CD14-positive monocyte (primary cell): ENCODE results near the gene NCR3LG1. TPM values are rescaled to one million over a fixed set of nuclear protein-coding genes. Genes with fewer than 3 reads are reported as not detected.

Experiments
- DNase-seq, 3 donors: peaks; one replicate each; pipeline ENCODE4 v3.0.0-alpha.2; 2011 to 2022
- H2AFZ ChIP-seq: 2 replicates; pipeline ENCODE4 v1.6.0; 2012; ENCODE audit warnings: mild to moderate bottlenecking, low read depth, low read length, inconsistent platforms; ENCODE audit not compliant: insufficient read depth, poor library complexity, severe bottlenecking
- H3K27ac ChIP-seq, 2 donors: 1 replicate in 1 of 2; 2 replicates in 1 of 2; pipeline ENCODE4 v1.5.1; 2012 to 2013; ENCODE audit warnings: low read length in 2 of 2, control low read depth in 1 of 2, inconsistent platforms in 1 of 2, low read depth in 1 of 2, mild to moderate bottlenecking in 1 of 2
- H3K27me3 ChIP-seq, 2 donors: one replicate each; pipeline versions ENCODE4 v1.6.0 to v1.6.1; 2011 to 2013; ENCODE audit warnings: low read length in 2 of 2; ENCODE audit not compliant: control insufficient read depth in 2 of 2, insufficient read depth in 2 of 2
- H3K36me3 ChIP-seq, 2 donors: replicated peaks in 1 of 2; 1 replicate in 1 of 2; 2 replicates in 1 of 2; pipeline versions ENCODE4 v1.5.1 to v1.6.1; 2012 to 2013; ENCODE audit warnings: low read length in 2 of 2, control low read depth in 1 of 2, inconsistent platforms in 1 of 2, mild to moderate bottlenecking in 1 of 2; ENCODE audit not compliant: insufficient read depth in 2 of 2, control insufficient read depth in 1 of 2
- H3K4me1 ChIP-seq, 2 donors: 1 replicate in 1 of 2; 2 replicates in 1 of 2; pipeline versions ENCODE4 v1.5.1 to v1.6.1; 2012 to 2013; ENCODE audit warnings: low read length in 2 of 2, control low read depth in 1 of 2, inconsistent platforms in 1 of 2, mild to moderate bottlenecking in 1 of 2, moderate library complexity in 1 of 2; ENCODE audit not compliant: insufficient read depth in 2 of 2, control insufficient read depth in 1 of 2
- H3K4me2 ChIP-seq: replicated peaks from 2 replicates; pipeline ENCODE3; 2012; ENCODE audit warnings: low read length, moderate library complexity, mild to moderate bottlenecking; ENCODE audit not compliant: poor library complexity, severe bottlenecking; ENCODE audit errors: extremely low read depth
- H3K4me3 ChIP-seq, 3 experiments: fragments of 200-600 bp in 1 of 3; sonication (generic) in 1 of 3; replicated peaks in 1 of 3; 1 replicate in 2 of 3; 2 replicates in 1 of 3; pipeline ENCODE4 v1.5.1; 2011 to 2013; ENCODE audit warnings: low read length in 3 of 3, mild to moderate bottlenecking in 3 of 3, control low read depth in 2 of 3, low read depth in 2 of 3, inconsistent platforms in 1 of 3, moderate library complexity in 1 of 3
- H3K79me2 ChIP-seq: 2 replicates; pipeline ENCODE4 v1.6.0; 2012; ENCODE audit warnings: mild to moderate bottlenecking, control low read depth, inconsistent platforms, low read length, moderate library complexity; ENCODE audit not compliant: insufficient read depth
- H3K9ac ChIP-seq: 2 replicates; pipeline ENCODE4 v1.6.0; 2017; ENCODE audit warnings: low read length, mild to moderate bottlenecking; ENCODE audit not compliant: insufficient read depth, poor library complexity, severe bottlenecking
- H3K9me3 ChIP-seq, 2 donors: replicated peaks in 1 of 2; 1 replicate in 1 of 2; 2 replicates in 1 of 2; pipeline versions ENCODE4 v1.5.1 to v1.6.1; 2012 to 2013; ENCODE audit warnings: low read length in 2 of 2, control low read depth in 1 of 2; ENCODE audit not compliant: control insufficient read depth in 1 of 2, insufficient read depth in 1 of 2
- H4K20me1 ChIP-seq: 2 replicates; pipeline ENCODE4 v1.6.0; 2012; ENCODE audit warnings: mild to moderate bottlenecking, low read length, control low read depth, moderate library complexity; ENCODE audit not compliant: insufficient read depth
- H3K27ac Mint-ChIP-seq, 7 donors: one replicate each; pipeline ENCODE4 v1.8.0; 2020; ENCODE audit warnings: mild to moderate bottlenecking in 7 of 7, mixed read lengths in 7 of 7, moderate library complexity in 6 of 7, inconsistent platforms in 2 of 7
- H3K27me3 Mint-ChIP-seq, 3 donors: one replicate each; pipeline ENCODE4 v1.8.0; 2021 to 2022; ENCODE audit warnings: low read depth in 3 of 3, mild to moderate bottlenecking in 3 of 3, mixed read lengths in 3 of 3, moderate library complexity in 3 of 3, inconsistent platforms in 1 of 3
- H3K36me3 Mint-ChIP-seq, 2 donors: one replicate each; pipeline ENCODE4 v1.8.0; 2020; ENCODE audit warnings: mixed read lengths in 2 of 2, inconsistent platforms in 1 of 2, mild to moderate bottlenecking in 1 of 2
- H3K4me1 Mint-ChIP-seq: one replicate; pipeline ENCODE4 v1.8.0; 2020; ENCODE audit warnings: mild to moderate bottlenecking, mixed read lengths
- H3K4me3 Mint-ChIP-seq, 2 donors: one replicate each; pipeline ENCODE4 v1.8.0; 2020; ENCODE audit warnings: mild to moderate bottlenecking in 2 of 2, mixed read lengths in 2 of 2, moderate library complexity in 1 of 2
- H3K9me3 Mint-ChIP-seq, 7 donors: one replicate each; pipeline ENCODE4 v1.8.0; 2020 to 2022; ENCODE audit warnings: mixed read lengths in 7 of 7, mild to moderate bottlenecking in 6 of 7, moderate library complexity in 6 of 7, inconsistent platforms in 2 of 7
- WGBS: methylation state at CpG from one replicate; pipeline ENCODE4 v1.1.5; 2013; ENCODE audit warnings: missing lambda C conversion rate; ENCODE audit not compliant: insufficient coverage; 5-methylcytosine and 5-hydroxymethylcytosine counted together
- intact Hi-C, 2 donors: fragments of 100-400 bp; cut with micrococcal nuclease; formaldehyde crosslinking; loops; one replicate each; pipeline versions ENCODE4 v1.15.0 to v1.15.1; 2023
- polyA plus RNA-seq, 3 donors: library from polyadenylated mRNA; depleted of rRNA in 1 of 3; unstranded in 2 of 3; stranded (reverse) in 1 of 3; fragments of 300-500 nt in 2 of 3; fragments of >200 nt in 1 of 3; fragmentation: Illumina TruSeq in 2 of 3; gene quantifications; 1 replicate in 2 of 3; 2 replicates in 1 of 3; pipeline ENCODE4 v1.2.3, GENCODE V29; 2012 to 2021
- TF ChIP-seq, protein P1 (sequence below): fragments of 200-600 bp; IDR thresholded peaks from one replicate; pipeline ENCODE4 v1.8.0; 2022; ENCODE audit warnings: antibody characterized with exemption, mild to moderate bottlenecking

NCR3LG1 gene
- polyA plus RNA-seq, 3 donors, result 0.05 to 1.1 (median 0.15) TPM

DNA sequence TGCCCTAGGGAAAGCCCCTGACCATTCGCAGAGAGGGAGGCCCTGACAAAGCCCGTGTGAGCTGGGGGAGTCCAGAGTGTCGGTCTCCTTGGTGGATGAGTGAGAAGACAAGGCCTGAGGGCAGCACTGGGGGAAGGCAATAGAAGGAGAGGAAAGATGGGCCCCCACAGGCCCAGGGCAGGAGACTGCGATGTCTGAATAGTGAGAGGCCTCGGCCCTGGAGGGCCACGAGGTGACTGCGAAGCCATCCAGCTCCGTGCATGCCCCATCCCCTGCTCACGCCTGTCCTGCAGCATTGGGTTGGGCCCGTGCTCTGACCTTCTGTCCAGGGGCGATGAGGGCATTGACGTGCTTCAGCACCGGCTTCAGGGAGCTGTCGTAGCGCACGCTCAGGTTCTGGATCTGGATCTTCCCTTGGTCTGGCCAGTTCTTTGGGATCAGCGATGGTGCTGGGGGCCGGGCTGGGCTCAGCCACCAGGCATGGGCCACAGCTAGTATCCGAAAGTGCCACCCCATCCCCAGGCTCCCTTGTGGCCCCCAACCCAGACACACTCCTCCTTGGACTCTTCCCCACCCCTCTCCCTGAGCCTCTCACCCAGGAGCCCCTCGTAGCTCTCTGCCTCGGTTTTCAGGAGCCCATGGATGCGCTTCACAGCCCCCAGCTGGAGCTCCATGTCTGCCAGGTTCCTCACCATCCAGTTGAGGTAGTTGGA is 45.2 kb downstream of the NCR3LG1 start:
- Histone ChIP-seq H3K9ac (no peak overlapping the region), H3K36me3 (no peaks in the 10 kb centered on the region)
- no peak for DNase-seq

DNA sequence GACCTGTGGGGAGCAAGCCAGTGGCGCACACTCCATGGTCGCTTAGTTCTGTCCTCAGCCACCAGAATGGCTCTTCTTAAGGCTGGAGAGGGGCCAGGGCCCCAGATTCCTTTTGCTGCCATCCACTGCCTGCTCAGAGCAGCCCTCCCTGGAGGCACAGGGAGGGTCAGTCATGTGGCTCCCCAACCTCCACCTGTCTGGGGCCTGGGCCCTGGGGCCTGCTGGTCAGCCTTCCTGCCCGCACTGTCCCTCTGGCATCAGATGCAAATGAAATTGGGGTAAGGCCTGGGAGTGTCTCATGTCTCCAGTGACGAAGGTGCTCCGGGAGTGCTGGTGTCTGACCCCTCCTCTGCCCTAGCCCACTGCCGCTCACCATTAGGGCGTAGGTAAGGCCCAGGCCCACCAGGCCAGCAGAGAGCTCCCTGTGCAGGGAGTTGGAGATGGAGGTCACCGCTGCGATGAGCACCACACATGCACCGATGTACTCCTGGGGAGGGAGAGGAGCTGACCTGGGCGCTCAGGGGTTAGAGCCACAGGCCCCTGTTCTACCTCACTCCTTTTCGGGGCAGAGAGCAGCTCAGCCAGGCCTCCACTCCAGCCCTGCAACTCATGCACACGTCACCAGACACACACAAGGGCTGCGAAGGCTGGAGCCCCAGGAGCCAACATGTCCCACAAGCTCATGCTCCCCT is 45.9 kb downstream of the NCR3LG1 start:
- Mint-ChIP-seq H3K9me3 (peaks cover 0 to 1% (median 0%) of the 10 kb centered on the region in 7 donors), H3K4me3 (no peak overlapping the region), H3K36me3 (no peaks in the 10 kb centered on the region), H3K4me1 (no peaks in the 10 kb centered on the region), H3K27me3 (peaks cover 0 to 2% (median 0%) of the 10 kb centered on the region in 3 donors), H3K27ac (no peak overlapping the region)
- 98% methylated on average over 12 of the region's 14 CpGs for WGBS
- Histone ChIP-seq H3K27me3 (no peaks in the 10 kb centered on the region), H3K4me1 (no peaks in the 10 kb centered on the region), H3K9ac (no peak overlapping the region), H2AFZ (no peak overlapping the region), H3K4me2 (no peak overlapping the region), H4K20me1 (no peaks in the 10 kb centered on the region), H3K36me3 (no peaks in the 10 kb centered on the region), H3K27ac (no peak overlapping the region), H3K9me3 (no peaks in the 10 kb centered on the region), H3K4me3 (no peak overlapping the region), H3K79me2 (no peaks in the 10 kb centered on the region)
- TF ChIP-seq, protein P1, sequence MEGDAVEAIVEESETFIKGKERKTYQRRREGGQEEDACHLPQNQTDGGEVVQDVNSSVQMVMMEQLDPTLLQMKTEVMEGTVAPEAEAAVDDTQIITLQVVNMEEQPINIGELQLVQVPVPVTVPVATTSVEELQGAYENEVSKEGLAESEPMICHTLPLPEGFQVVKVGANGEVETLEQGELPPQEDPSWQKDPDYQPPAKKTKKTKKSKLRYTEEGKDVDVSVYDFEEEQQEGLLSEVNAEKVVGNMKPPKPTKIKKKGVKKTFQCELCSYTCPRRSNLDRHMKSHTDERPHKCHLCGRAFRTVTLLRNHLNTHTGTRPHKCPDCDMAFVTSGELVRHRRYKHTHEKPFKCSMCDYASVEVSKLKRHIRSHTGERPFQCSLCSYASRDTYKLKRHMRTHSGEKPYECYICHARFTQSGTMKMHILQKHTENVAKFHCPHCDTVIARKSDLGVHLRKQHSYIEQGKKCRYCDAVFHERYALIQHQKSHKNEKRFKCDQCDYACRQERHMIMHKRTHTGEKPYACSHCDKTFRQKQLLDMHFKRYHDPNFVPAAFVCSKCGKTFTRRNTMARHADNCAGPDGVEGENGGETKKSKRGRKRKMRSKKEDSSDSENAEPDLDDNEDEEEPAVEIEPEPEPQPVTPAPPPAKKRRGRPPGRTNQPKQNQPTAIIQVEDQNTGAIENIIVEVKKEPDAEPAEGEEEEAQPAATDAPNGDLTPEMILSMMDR, result no peak
- DNase-seq, result no peak
- intact Hi-C loops, result no loop called here

More for the DNA sequence above, 45.2 kb downstream of the NCR3LG1 start:
- H3K27me3 ChIP-seq, result no peaks in the 10 kb centered on the region
- no peak overlapping the region for H3K4me3 ChIP-seq
- H3K27ac ChIP-seq, result no peak overlapping the region
- H3K79me2 ChIP-seq, result no peaks in the 10 kb centered on the region
- Mint-ChIP-seq H3K9me3 (peaks cover 0 to 1% (median 0%) of the 10 kb centered on the region in 7 donors), H3K4me3 (no peak overlapping the region), H3K4me1 (no peaks in the 10 kb centered on the region), H3K36me3 (no peaks in the 10 kb centered on the region), H3K27me3 (peaks cover 0 to 2% (median 0%) of the 10 kb centered on the region in 3 donors), H3K27ac (no peak overlapping the region)
- H3K9me3 ChIP-seq, result no peaks in the 10 kb centered on the region
- no peaks in the 10 kb centered on the region for H3K4me1 ChIP-seq
- intact Hi-C loops, result no loop called here
- TF ChIP-seq, protein P1, result no peak
- no peaks in the 10 kb centered on the region for H4K20me1 ChIP-seq
- H2AFZ ChIP-seq, result no peak overlapping the region
- no peak overlapping the region for H3K4me2 ChIP-seq
- 93% methylated on average over 19 of the region's 22 CpGs for WGBS
